Mammary epithelial cell (primary cell): ENCODE measurements around the gene CYB561A3.

Experiments used
- CTCF ChIP-seq, 2 donors: IDR thresholded peaks in 1 of 2; conservative IDR thresholded peaks in 1 of 2; 2 replicates each; pipeline ENCODE4 v1.5.1; 2011 to 2012; ENCODE audit warnings: inconsistent platforms in 2 of 2, low read length in 2 of 2, mild to moderate bottlenecking in 2 of 2, control low read depth in 1 of 2, low read depth in 1 of 2; ENCODE audit not compliant: insufficient read depth in 1 of 2; ENCODE audit errors: extremely low read depth in 1 of 2
- EZH2 ChIP-seq: IDR thresholded peaks from 2 replicates; pipeline ENCODE4 v1.6.1; 2012; ENCODE audit warnings: low read length, inconsistent platforms, borderline replicate concordance

- TF ChIP-seq EZH2 (no peak), CTCF (conservative IDR thresholded peaks at IDR 0.05 in 1 of 2, IDR thresholded peaks at IDR 0.05 in 1 of 2; ENCODE audit: extremely low read depth in 1 of 2, insufficient read depth in 1 of 2, low read depth in 1 of 2, low read length in 2 of 2) (no peak)
Observed at GRCh38 chr11:61352038-61352437, 9.6 kb downstream of the CYB561A3 start.
